Astrocyte (in vitro differentiated cells and primary cell): ENCODE measurements around the gene PSMG2. TPM values are rescaled to one million over a fixed set of nuclear protein-coding genes. Genes with fewer than 3 reads are reported as not detected.

ENCODE experiments used
- DNase-seq: peaks from one replicate; pipeline ENCODE4 v3.0.0-alpha.2; 2010; ENCODE audit warnings: low read depth
- FAIRE-seq: peaks from 2 replicates; lab custom pipeline; 2011; peaks lifted over from hg19 to GRCh38; lab: Jason Lieb, UNC
- H2AFZ ChIP-seq: 2 replicates; pipeline ENCODE4 v1.6.0; 2012; ENCODE audit warnings: low read depth, low read length, inconsistent platforms
- H3K27ac ChIP-seq: 2 replicates; pipeline ENCODE4 v1.5.1; 2011; ENCODE audit warnings: low read depth, low read length, inconsistent platforms
- H3K27me3 ChIP-seq: 2 replicates; pipeline ENCODE4 v1.6.0; 2011; ENCODE audit warnings: low read length, inconsistent platforms; ENCODE audit not compliant: insufficient read depth
- H3K36me3 ChIP-seq: 2 replicates; pipeline ENCODE4 v1.5.1; 2011; ENCODE audit warnings: low read length, inconsistent platforms; ENCODE audit not compliant: insufficient read depth
- H3K4me1 ChIP-seq: 2 replicates; pipeline ENCODE4 v1.5.1; 2011; ENCODE audit warnings: low read length, inconsistent platforms; ENCODE audit not compliant: insufficient read depth
- H3K4me2 ChIP-seq: 2 replicates; pipeline ENCODE4 v1.6.0; 2012; ENCODE audit warnings: low read length, inconsistent platforms
- H3K4me3 ChIP-seq: 2 replicates; pipeline ENCODE4 v1.5.1; 2011; ENCODE audit warnings: low read depth, mild to moderate bottlenecking, low read length, inconsistent platforms; ENCODE audit not compliant: insufficient read depth
- H3K79me2 ChIP-seq: 2 replicates; pipeline ENCODE4 v1.6.0; 2012; ENCODE audit warnings: mild to moderate bottlenecking, low read length, inconsistent platforms; ENCODE audit not compliant: insufficient read depth
- H3K9ac ChIP-seq: 2 replicates; pipeline ENCODE4 v1.6.0; 2012; ENCODE audit warnings: mild to moderate bottlenecking, low read length, inconsistent platforms
- H3K9me3 ChIP-seq: 2 replicates; pipeline ENCODE4 v1.5.1; 2012; ENCODE audit warnings: low read depth, mild to moderate bottlenecking, low read length, inconsistent platforms; ENCODE audit not compliant: insufficient read depth
- H4K20me1 ChIP-seq: 2 replicates; pipeline ENCODE4 v1.6.0; 2012; ENCODE audit warnings: low read length, inconsistent platforms; ENCODE audit not compliant: insufficient read depth
- H3K27ac Mint-ChIP-seq: one replicate; pipeline ENCODE4 v1.8.0; 2021; ENCODE audit warnings: mild to moderate bottlenecking, mixed read lengths; ENCODE audit not compliant: unreplicated experiment
- H3K27me3 Mint-ChIP-seq: one replicate; pipeline ENCODE4 v1.8.0; 2021; ENCODE audit warnings: low read depth, mixed read lengths; ENCODE audit not compliant: unreplicated experiment
- H3K36me3 Mint-ChIP-seq: one replicate; pipeline ENCODE4 v1.8.0; 2021; ENCODE audit warnings: low read depth, mixed read lengths; ENCODE audit not compliant: unreplicated experiment
- H3K4me1 Mint-ChIP-seq: one replicate; pipeline ENCODE4 v1.8.0; 2021; ENCODE audit warnings: low read depth, mixed read lengths; ENCODE audit not compliant: unreplicated experiment
- H3K4me3 Mint-ChIP-seq: one replicate; pipeline ENCODE4 v1.8.0; 2021; ENCODE audit warnings: mild to moderate bottlenecking, moderate library complexity, mixed read lengths; ENCODE audit not compliant: unreplicated experiment
- H3K9me3 Mint-ChIP-seq: one replicate; pipeline ENCODE4 v1.8.0; 2021; ENCODE audit warnings: mild to moderate bottlenecking, mixed read lengths; ENCODE audit not compliant: unreplicated experiment
- CTCF ChIP-seq: IDR thresholded peaks from 2 replicates; pipeline ENCODE4 v1.5.1; 2011; ENCODE audit warnings: low read depth, mild to moderate bottlenecking, inconsistent platforms, low read length, moderate library complexity; ENCODE audit not compliant: insufficient read depth
- EZH2 ChIP-seq: IDR thresholded peaks from 2 replicates; pipeline ENCODE4 v1.6.1; 2012; ENCODE audit warnings: mild to moderate bottlenecking, low read length, inconsistent platforms; ENCODE audit not compliant: insufficient read depth
- total RNA-seq: library from RNA; stranded (reverse); gene quantifications from 2 replicates; pipeline ENCODE4 v1.2.1, GENCODE V29; 2021

PSMG2 gene
- total RNA-seq, 1 donor from 2014 or later = 57.4 TPM

GRCh38 chr18:12750715-12751502 is 48.1 kb downstream of the PSMG2 start:
- H3K9me3 Mint-ChIP-seq = peaks cover 2% of the 10 kb centered on the region
- peaks cover 19% of the 10 kb centered on the region for H3K4me1 Mint-ChIP-seq
- H3K36me3 ChIP-seq = no peaks in the 10 kb centered on the region
- H3K9ac ChIP-seq = no peak overlapping the region
- no peaks in the 10 kb centered on the region for H3K36me3 Mint-ChIP-seq
- no peaks in the 10 kb centered on the region for H3K79me2 ChIP-seq
- no peak overlapping the region for H3K27ac Mint-ChIP-seq
- H2AFZ ChIP-seq = no peak overlapping the region
- H4K20me1 ChIP-seq = no peaks in the 10 kb centered on the region
- H3K9me3 ChIP-seq = no peaks in the 10 kb centered on the region
- no peak overlapping the region for H3K4me3 Mint-ChIP-seq
- TF ChIP-seq EZH2 = no peak
- TF ChIP-seq CTCF = no peak
- H3K27ac ChIP-seq = no peak overlapping the region
- no peaks in the 10 kb centered on the region for H3K27me3 ChIP-seq
- no peaks in the 10 kb centered on the region for H3K27me3 Mint-ChIP-seq
- FAIRE-seq = no peak
- H3K4me1 ChIP-seq = no peaks in the 10 kb centered on the region
- H3K4me2 ChIP-seq = no peak overlapping the region
- no peak overlapping the region for H3K4me3 ChIP-seq
- DNase-seq = no peak

DNA sequence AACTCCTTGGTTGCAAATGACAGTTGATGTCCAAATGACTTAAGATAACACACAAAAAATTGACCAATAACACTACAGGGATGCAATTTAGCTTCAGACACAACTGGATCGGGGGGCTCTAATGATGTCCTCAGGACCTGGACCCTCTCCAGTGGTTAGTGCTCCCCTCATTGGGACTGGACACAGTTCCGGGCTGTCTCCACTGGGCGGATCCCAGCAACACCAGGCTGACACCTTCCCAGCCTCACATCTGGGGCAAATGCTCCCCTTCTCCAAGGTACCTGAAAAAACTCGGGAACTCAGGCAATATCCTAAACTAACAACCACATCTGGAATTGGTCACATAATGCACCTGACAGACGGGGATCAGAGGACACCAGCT is 48.7 kb downstream of the PSMG2 start:
- H3K79me2 ChIP-seq = no peaks in the 10 kb centered on the region
- H3K27me3 ChIP-seq = no peaks in the 10 kb centered on the region
- H3K36me3 Mint-ChIP-seq = no peaks in the 10 kb centered on the region
- no peaks in the 10 kb centered on the region for H3K36me3 ChIP-seq
- no peak overlapping the region for H3K27ac ChIP-seq
- peaks cover 2% of the 10 kb centered on the region for H3K9me3 Mint-ChIP-seq
- no peak overlapping the region for H3K4me3 ChIP-seq
- no peak overlapping the region for H3K4me2 ChIP-seq
- H3K9me3 ChIP-seq = no peaks in the 10 kb centered on the region
- no peak overlapping the region for H3K9ac ChIP-seq
- no peak for DNase-seq
- no peaks in the 10 kb centered on the region for H4K20me1 ChIP-seq
- no peak overlapping the region for H2AFZ ChIP-seq
- no peaks in the 10 kb centered on the region for H3K27me3 Mint-ChIP-seq
- TF ChIP-seq CTCF (no peak), EZH2 (no peak)
- H3K4me1 Mint-ChIP-seq = peaks cover 19% of the 10 kb centered on the region
- no peaks in the 10 kb centered on the region for H3K4me1 ChIP-seq
- no peak overlapping the region for H3K4me3 Mint-ChIP-seq
- H3K27ac Mint-ChIP-seq = no peak overlapping the region
- FAIRE-seq = no peak

DNA sequence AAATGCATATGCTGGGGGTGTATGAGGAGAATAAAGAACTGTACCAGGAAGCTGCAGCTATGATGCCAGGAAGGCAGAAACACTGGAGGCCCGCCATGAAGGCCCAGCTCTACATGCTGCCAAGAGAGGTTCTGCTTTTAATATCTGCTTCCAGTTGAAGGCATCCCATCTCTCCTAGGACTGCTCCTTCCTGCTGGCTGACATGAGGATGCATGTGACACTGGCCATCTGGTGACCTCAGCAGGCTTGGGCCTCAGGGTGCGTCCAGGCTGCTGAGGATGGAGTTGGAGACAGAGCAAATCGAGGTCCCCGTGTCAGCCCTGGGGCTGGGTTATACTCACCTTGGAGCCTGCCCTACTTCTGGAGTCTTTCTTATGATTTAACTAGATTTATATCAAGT is 49.0 kb downstream of the PSMG2 start:
- no peaks in the 10 kb centered on the region for H3K36me3 ChIP-seq
- H4K20me1 ChIP-seq = no peaks in the 10 kb centered on the region
- FAIRE-seq (no peak), DNase-seq (no peak)
- H3K4me1 ChIP-seq = no peaks in the 10 kb centered on the region
- H3K4me3 ChIP-seq = no peak overlapping the region
- H3K4me2 ChIP-seq = no peak overlapping the region
- H3K9ac ChIP-seq = no peak overlapping the region
- Mint-ChIP-seq H3K36me3 (no peaks in the 10 kb centered on the region), H3K4me3 (no peak overlapping the region), H3K4me1 (peaks cover 19% of the 10 kb centered on the region), H3K9me3 (peaks cover 2% of the 10 kb centered on the region), H3K27me3 (no peaks in the 10 kb centered on the region), H3K27ac (no peak overlapping the region)
- TF ChIP-seq CTCF = no peak
- TF ChIP-seq EZH2 = no peak
- no peak overlapping the region for H2AFZ ChIP-seq
- H3K79me2 ChIP-seq = no peaks in the 10 kb centered on the region
- H3K27ac ChIP-seq = no peak overlapping the region
- H3K27me3 ChIP-seq = no peaks in the 10 kb centered on the region
- H3K9me3 ChIP-seq = no peaks in the 10 kb centered on the region
